ENCODE results near the gene ARAP2. TPM values are rescaled to one million over a fixed set of nuclear protein-coding genes. Genes with fewer than 3 reads are reported as not detected.
"Not testable (repeated sequence)": the region's sequence is repeated elsewhere in the genome, so short reads cannot be mapped to it uniquely, and the experiment has no call there.

The ARAP2 gene
- total RNA-seq, 2 experiments from 2014 or later: 49.3 to 57.7 TPM

DNA sequence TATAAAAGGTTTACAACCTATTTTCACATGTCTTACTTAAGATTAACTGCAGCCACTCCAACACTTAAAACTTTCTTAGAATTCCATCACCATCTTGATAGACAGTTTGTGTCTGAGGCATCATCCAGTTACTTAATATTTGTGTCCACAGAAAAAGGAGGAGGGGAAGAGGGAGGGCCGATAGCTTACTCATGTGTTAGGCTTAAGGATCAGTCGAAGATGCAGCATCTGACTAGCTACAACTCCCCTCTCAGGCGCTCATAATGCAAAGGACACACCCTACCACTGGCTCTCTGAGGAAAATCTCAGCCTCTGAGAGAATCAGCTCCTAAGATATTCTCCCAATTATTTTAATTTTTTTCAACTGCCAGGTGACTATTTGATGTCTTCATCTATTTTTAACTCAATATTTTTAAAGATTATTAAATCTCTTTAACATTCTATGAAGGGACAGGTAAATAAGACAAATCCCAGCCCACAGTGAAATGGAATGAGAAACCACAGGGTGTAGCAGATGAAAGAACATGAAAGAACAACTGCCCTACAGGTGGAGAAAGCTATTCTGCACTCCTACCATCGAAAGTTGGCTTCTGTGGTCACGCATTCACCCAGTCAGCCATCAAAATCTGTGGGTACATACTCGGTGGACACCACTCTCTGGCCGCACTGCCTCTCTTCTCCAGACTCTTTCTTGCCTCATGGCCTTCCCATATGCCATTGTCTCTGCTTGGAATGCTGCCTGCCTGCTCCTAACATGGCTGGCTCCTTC is 48.0 kb downstream of the ARAP2 start:
- ChIA-PET CTCF (no interaction called here), POLR2A (no interaction called here)
- intact Hi-C loops (cut with micrococcal nuclease): no loop called here
- no peak for DNase-seq
- H3K36me3 Mint-ChIP-seq: peaks cover 24% of the 10 kb centered on the region
- H3K4me3 Mint-ChIP-seq: no peak overlapping the region
- H3K27me3 Mint-ChIP-seq: no peaks in the 10 kb centered on the region
- H3K27ac Mint-ChIP-seq: no peak overlapping the region
- peaks cover 22% of the 10 kb centered on the region for H3K4me1 Mint-ChIP-seq (ENCODE audit: low read depth)
- no peaks in the 10 kb centered on the region for H3K9me3 Mint-ChIP-seq

DNA sequence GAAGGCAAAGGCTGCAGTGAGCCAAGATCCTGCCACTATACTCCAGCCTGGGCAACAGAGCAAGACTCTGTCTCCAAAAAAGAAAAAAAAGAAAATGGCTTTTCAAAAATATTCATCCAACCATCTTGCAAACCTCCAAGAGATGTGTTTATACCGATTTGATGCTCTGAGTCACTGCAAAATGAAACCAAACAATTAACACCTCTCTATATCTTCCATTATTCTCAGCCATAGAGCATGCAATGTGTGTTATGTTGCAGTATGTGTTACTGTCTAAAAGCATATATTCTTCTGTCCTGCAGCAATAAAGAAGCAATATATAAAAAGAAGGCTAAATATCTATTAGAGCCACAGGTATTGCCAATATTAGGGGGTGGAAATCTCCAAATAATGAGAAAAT is 51.4 kb downstream of the ARAP2 start:
- ChIA-PET POLR2A (no interaction called here), CTCF (no interaction called here)
- Mint-ChIP-seq H3K9me3 (no peaks in the 10 kb centered on the region), H3K27ac (no peak overlapping the region), H3K27me3 (no peaks in the 10 kb centered on the region), H3K4me1 (ENCODE audit: low read depth) (peaks cover 37% of the 10 kb centered on the region), H3K36me3 (peaks cover 15% of the 10 kb centered on the region), H3K4me3 (no peak overlapping the region)
- intact Hi-C loops (cut with micrococcal nuclease): no loop called here
- DNase-seq: no peak

DNA sequence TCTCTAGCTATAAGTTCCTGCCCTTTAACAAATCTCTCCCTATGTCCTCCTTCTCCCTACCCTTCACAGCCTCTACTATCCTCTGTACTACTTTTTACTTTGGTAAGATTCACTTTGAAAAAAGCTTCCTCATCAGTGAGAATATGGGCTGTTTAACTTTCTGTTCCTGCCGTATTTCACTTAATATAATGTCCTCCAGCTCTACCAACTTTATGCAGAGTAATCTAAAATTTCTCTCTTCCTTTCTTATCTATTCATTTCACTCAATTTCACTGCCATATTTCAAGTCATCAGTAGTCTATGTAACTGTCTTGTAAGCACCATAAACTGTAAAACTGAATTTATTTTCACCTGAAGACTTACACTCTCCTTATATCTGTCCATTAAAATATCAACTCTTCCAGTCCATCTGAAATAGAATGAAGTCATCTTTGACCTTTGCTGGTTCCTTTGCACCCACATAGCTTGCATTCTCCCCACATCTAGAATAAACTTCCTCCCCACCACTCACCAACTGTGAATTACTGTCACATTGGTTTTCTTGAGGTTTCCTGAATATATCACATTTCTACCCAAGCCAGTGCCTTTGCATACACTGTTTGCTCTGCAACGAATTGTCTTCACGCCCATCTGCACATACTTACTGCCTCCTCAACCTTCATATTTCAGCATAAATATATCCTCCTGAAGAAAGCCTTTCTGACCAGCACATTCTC is 54.6 kb downstream of the ARAP2 start:
- intact Hi-C loops (cut with micrococcal nuclease): loop anchor here (2.0 kb wide), 1 partner anchor 19 kb away; no protein-coding TSS in a partner anchor
- H3K4me3 Mint-ChIP-seq: no peak overlapping the region
- CTCF ChIA-PET: interaction anchor here (1.0 to 1.1 kb wide), 2 partner anchors 9 to 126 kb away, joined by 3 read pairs; no protein-coding TSS in a partner anchor
- DNase-seq: no peak
- H3K9me3 Mint-ChIP-seq: no peaks in the 10 kb centered on the region
- POLR2A ChIA-PET: no interaction called here
- peak overlapping the region; percentile 2 for H3K27ac Mint-ChIP-seq
- H3K36me3 Mint-ChIP-seq: peaks cover 12% of the 10 kb centered on the region
- no peaks in the 10 kb centered on the region for H3K27me3 Mint-ChIP-seq
- peaks cover 24% of the 10 kb centered on the region for H3K4me1 Mint-ChIP-seq (ENCODE audit: low read depth)

DNA sequence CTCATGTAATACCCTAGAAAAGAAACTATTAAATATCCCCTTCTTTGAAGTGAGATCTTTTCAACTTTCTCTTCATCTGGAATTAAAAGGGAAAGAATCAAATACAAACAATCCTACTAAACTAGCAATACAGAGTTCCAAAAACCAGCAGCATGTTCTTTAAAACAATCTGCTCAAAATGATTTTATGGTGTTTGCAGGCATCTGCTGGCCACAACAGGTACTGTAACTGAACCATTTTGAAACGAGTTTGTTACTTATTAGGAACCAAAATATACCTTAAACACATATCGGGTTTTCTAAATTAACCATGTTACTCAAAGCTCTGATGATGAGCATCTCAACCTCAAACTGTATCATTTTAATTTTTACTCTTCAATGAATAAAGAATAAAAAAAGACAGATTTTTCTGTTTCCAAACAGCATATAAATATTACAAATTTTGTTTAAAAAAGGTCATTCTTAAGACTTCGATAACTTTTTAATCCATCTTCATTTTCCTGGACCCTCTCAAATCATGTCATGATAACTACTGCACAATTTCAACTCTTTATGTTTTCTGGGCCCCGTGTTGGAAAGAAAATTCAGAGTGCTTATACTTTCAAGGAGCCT is 56.5 kb downstream of the ARAP2 start:
- Mint-ChIP-seq H3K4me3 (no peak overlapping the region), H3K27ac (no peak overlapping the region), H3K36me3 (peaks cover 8% of the 10 kb centered on the region), H3K9me3 (no peaks in the 10 kb centered on the region), H3K27me3 (no peaks in the 10 kb centered on the region), H3K4me1 (ENCODE audit: low read depth) (peaks cover 20% of the 10 kb centered on the region)
- intact Hi-C loops (cut with micrococcal nuclease): loop anchor here (2.0 kb wide), 1 partner anchor 21 kb away; no protein-coding TSS in a partner anchor
- POLR2A ChIA-PET: no interaction called here
- DNase-seq: no peak
- CTCF ChIA-PET: interaction anchor here (0.6 kb wide), 1 partner anchor 55 kb away, joined by 3 read pairs; no protein-coding TSS in a partner anchor

DNA sequence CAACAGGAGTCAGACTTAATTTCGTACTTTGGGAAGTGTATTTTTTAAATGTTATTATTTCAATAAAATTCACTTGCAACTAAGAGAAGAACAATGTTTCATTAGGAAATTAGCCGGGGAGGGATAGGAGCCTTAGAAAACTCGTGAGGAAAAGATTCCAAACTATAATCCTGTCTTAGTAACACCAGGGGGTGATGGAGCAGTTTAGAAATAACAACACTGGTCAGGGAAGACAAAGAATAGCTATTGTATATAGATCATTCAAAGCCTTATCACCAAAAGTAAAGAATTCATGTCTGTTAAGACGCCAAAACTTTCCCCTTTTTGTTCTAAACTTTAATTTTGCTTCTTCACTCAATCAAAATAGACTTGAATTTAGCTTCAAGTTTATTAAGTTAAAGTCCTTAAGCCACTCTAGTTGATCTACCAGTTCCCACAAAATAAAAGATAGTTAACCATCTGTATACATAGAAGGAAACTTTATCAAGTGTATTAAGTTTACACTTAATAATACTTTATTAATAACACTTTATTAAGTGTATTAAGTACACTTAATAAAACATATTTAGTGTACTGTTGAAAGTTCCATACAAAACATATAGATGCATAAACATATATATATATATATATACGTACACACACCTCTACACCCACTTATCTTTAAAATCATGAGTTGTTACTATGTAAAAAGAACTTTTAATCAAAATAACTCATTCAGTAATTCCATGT is 60.5 kb downstream of the ARAP2 start:
- no peak overlapping the region for H3K4me3 Mint-ChIP-seq
- H3K9me3 Mint-ChIP-seq: no peaks in the 10 kb centered on the region
- intact Hi-C loops (cut with micrococcal nuclease): no loop called here
- no peaks in the 10 kb centered on the region for H3K27me3 Mint-ChIP-seq
- peaks cover 26% of the 10 kb centered on the region for H3K36me3 Mint-ChIP-seq
- CTCF ChIA-PET: interaction anchor here (1.5 kb wide), 1 partner anchor 216 kb away, joined by 6 read pairs; no protein-coding TSS in a partner anchor
- H3K27ac Mint-ChIP-seq: no peak overlapping the region
- POLR2A ChIA-PET: no interaction called here
- no peak for DNase-seq
- no peaks in the 10 kb centered on the region for H3K4me1 Mint-ChIP-seq (ENCODE audit: low read depth)

DNA sequence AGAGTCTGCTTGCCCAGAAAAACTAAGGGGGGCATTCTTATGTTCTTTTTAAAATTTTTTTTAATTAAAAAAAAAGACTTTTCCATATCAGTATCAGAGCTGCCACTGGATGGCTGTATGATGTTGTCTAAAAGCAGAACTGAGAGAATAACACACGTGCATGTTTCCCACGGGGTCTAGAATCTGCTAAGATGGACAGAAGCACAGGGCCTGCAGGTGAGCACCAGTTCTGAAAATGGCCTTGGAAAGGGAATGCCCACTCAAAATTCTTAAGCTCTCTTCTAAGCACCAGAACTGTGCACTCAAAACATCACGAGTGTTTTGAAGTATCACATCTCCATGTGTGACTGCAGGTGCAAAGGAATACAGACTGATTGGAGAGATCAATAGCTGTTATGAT is 61.1 kb downstream of the ARAP2 start:
- H3K27me3 Mint-ChIP-seq: no peaks in the 10 kb centered on the region
- no peak for DNase-seq
- H3K4me3 Mint-ChIP-seq: no peak overlapping the region
- POLR2A ChIA-PET: no interaction called here
- H3K36me3 Mint-ChIP-seq: peaks cover 29% of the 10 kb centered on the region
- no peak overlapping the region for H3K27ac Mint-ChIP-seq
- no peaks in the 10 kb centered on the region for H3K9me3 Mint-ChIP-seq
- CTCF ChIA-PET: interaction anchor here (1.5 kb wide), 1 partner anchor 217 kb away, joined by 6 read pairs; no protein-coding TSS in a partner anchor
- intact Hi-C loops (cut with micrococcal nuclease): no loop called here
- no peaks in the 10 kb centered on the region for H3K4me1 Mint-ChIP-seq (ENCODE audit: low read depth)

DNA sequence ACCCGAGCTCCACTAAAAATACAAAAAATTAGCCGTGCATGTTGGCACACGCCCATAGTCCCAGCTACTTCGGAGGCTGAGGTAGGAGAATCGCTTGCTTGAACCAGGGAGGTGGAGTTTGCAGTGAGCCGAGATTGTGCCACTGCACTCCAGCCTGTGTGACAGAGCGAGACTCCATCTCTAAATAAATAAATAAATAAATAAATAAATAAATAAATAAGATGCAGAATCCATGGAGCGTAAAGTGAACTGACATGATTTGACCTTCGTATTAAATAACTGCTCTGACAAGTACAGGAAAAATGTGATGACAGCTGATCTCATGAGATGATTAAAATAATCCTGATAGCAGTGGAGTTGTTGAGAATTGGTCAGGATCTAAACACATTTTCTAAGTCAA is 62.0 kb downstream of the ARAP2 start:
- H3K4me1 Mint-ChIP-seq (ENCODE audit: low read depth); H3K27ac Mint-ChIP-seq; H3K27me3 Mint-ChIP-seq; H3K4me3 Mint-ChIP-seq; POLR2A ChIA-PET; intact Hi-C loops (cut with micrococcal nuclease); CTCF ChIA-PET; DNase-seq; H3K9me3 Mint-ChIP-seq: not testable (repeated sequence)
- peaks cover 29% of the 10 kb centered on the region for H3K36me3 Mint-ChIP-seq

DNA sequence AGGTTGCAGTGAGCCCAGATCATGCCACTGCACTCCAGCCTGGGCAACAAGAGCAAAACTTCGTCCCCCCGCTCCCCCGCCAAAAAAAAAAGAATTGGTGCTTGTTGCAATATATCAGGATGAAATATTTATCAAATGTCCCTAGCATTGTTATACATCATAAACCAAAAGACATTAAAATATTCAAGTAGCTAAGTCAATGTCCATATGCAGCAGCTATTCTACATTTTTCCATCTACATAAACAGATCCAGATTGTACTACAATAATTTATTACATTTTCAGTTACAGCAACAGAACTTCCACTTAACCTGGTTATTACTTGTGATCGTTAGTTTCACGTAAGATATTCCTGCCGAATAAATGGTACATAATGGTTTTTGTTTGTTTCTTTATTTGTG is 64.1 kb downstream of the ARAP2 start:
- ChIA-PET POLR2A (no interaction called here), CTCF (no interaction called here)
- no peak overlapping the region for H3K4me3 Mint-ChIP-seq
- H3K27ac Mint-ChIP-seq: no peak overlapping the region
- peaks cover 29% of the 10 kb centered on the region for H3K36me3 Mint-ChIP-seq
- no peaks in the 10 kb centered on the region for H3K4me1 Mint-ChIP-seq (ENCODE audit: low read depth)
- intact Hi-C loops (cut with micrococcal nuclease): no loop called here
- DNase-seq: no peak
- H3K27me3 Mint-ChIP-seq: no peaks in the 10 kb centered on the region
- H3K9me3 Mint-ChIP-seq: no peaks in the 10 kb centered on the region

DNA sequence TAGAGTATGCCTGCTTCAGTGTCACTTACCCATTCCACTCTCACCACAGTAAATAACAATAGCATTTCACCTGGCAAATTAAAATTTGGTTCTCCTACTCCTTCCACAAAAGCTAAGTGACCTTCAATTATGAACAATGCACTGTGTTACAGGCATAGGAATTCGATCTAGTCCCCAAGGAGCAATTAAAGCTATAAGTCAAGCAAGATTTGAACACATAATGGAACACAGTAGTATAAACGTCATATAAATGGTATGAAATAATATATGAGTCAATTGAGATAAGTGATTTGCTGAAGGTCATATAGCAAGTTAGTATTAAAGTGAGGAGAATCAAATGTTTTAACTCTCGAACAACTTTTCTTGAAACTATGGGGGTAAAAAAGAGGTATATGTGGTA is 65.8 kb downstream of the ARAP2 start:
- Mint-ChIP-seq H3K4me1 (ENCODE audit: low read depth) (no peaks in the 10 kb centered on the region), H3K9me3 (no peaks in the 10 kb centered on the region), H3K4me3 (no peak overlapping the region), H3K27ac (no peak overlapping the region), H3K36me3 (peaks cover 33% of the 10 kb centered on the region), H3K27me3 (no peaks in the 10 kb centered on the region)
- ChIA-PET CTCF (no interaction called here), POLR2A (no interaction called here)
- intact Hi-C loops (cut with micrococcal nuclease): no loop called here
- DNase-seq: no peak

DNA sequence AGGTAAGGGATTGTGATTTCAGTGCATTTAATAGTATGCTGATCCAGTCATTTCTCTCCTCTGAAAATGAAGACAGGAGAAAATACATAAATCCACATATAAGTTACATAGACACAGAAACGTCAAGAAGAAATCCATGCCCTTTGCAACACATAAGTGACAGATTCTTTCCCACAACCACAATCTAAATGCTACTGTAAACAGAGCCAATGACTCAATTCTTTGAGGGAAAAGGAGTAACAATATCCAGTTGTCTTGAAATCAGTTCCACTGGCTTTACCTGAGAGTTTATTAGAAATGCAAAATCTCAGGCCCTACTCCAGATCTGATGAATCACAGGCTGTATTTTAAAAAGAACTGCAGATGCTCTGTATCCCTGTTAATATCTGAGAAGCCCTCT is 66.4 kb downstream of the ARAP2 start:
- no peak for DNase-seq
- intact Hi-C loops (cut with micrococcal nuclease): no loop called here
- Mint-ChIP-seq H3K27ac (no peak overlapping the region), H3K9me3 (no peaks in the 10 kb centered on the region), H3K4me1 (ENCODE audit: low read depth) (no peaks in the 10 kb centered on the region), H3K36me3 (peaks cover 33% of the 10 kb centered on the region), H3K4me3 (no peak overlapping the region), H3K27me3 (no peaks in the 10 kb centered on the region)
- ChIA-PET CTCF (interaction anchor here (1.5 kb wide), 1 partner anchor 8 kb away, joined by 3 read pairs; no protein-coding TSS in a partner anchor), POLR2A (no interaction called here)

DNA sequence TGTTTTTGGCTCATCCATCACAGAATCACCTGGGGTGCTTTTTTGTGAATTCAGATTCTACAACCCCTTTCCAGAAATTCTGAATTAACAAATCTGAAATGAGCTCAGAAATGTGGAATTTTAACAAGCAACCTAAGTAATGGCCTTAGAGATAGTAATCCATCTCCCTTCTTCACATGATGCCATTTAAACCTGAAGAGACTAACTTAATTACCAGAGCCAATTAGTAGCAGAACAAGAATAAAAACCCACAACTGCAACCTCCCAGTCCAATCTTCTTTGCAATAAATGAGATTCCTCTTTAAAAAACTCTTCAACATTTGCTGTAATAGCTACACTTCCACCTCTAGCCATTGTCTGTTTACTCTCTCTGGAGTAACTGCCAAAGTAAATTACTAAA is 69.7 kb downstream of the ARAP2 start:
- H3K9me3 Mint-ChIP-seq: no peaks in the 10 kb centered on the region
- ChIA-PET CTCF (interaction anchor here (0.6 kb wide), 1 partner anchor 1267 kb away, joined by 3 read pairs; no protein-coding TSS in a partner anchor), POLR2A (no interaction called here)
- no peak overlapping the region for H3K27ac Mint-ChIP-seq
- peaks cover 5% of the 10 kb centered on the region for H3K4me1 Mint-ChIP-seq (ENCODE audit: low read depth)
- peaks cover 29% of the 10 kb centered on the region for H3K36me3 Mint-ChIP-seq
- H3K4me3 Mint-ChIP-seq: no peak overlapping the region
- H3K27me3 Mint-ChIP-seq: no peaks in the 10 kb centered on the region
- DNase-seq: no peak
- intact Hi-C loops (cut with micrococcal nuclease): no loop called here

DNA sequence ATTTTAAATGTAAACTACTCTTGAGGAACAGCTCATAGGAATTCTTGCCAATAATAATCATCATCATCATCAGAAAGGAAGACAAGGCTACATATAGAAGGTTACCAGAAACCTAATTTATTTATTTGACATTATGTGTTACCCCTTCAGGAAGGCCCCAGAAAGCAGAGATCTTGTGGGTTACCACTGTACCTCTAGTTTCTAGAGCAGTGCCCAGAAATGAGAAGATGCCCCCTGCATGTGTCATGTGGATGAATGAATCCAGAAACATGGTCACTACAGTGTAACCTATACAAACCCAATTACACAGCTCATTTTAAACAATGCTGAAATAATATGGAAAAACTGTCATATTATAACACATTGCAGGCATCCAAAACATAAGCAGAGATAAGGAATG is 70.4 kb downstream of the ARAP2 start:
- Mint-ChIP-seq H3K36me3 (peaks cover 31% of the 10 kb centered on the region), H3K9me3 (no peaks in the 10 kb centered on the region), H3K4me1 (ENCODE audit: low read depth) (peaks cover 9% of the 10 kb centered on the region), H3K27ac (no peak overlapping the region), H3K4me3 (no peak overlapping the region), H3K27me3 (no peaks in the 10 kb centered on the region)
- CTCF ChIA-PET: no interaction called here
- DNase-seq: no peak
- POLR2A ChIA-PET: interaction anchor here (0.9 kb wide), 1 partner anchor 16 kb away, joined by 3 read pairs; no protein-coding TSS in a partner anchor
- intact Hi-C loops (cut with micrococcal nuclease): no loop called here
